ENCODE measurements around the gene DLG2. TPM values are rescaled to one million over a fixed set of nuclear protein-coding genes. Genes with fewer than 3 reads are reported as not detected.

The DLG2 gene
- total and polyA plus RNA-seq, 2 of the 8 experiments (the other 6 are each of a cell fraction or from before 2014, with no cell fraction given): 1.7 to 14.3 TPM

GRCh38 chr11:85277693-85278092, 349.5 kb downstream of the DLG2 start:
- Histone ChIP-seq H2BK5ac (ENCODE audit: low read depth, low read length) (no peak overlapping the region), H4K8ac (ENCODE audit: extremely low read depth, insufficient read depth, low read length) (no peak overlapping the region), H3K4me3 (ENCODE audit: extremely low read depth in 1 of 4, insufficient read depth in 2 of 4, low read depth in 3 of 4, low read length in 4 of 4) (no peak overlapping the region), H3K36me3 (ENCODE audit: control insufficient read depth in 2 of 4, insufficient read depth in 4 of 4, low read length in 3 of 4) (no peaks in the 10 kb centered on the region), H2AK5ac (ENCODE audit: low read depth, low read length) (no peak overlapping the region), H3K23me2 (ENCODE audit: low read depth, low read length) (no peaks in the 10 kb centered on the region), H2BK120ac (replicated peaks; ENCODE audit: low read depth, low read length) (no peak overlapping the region), H2BK12ac (ENCODE audit: low read depth, low read length) (no peak overlapping the region), H2BK20ac (ENCODE audit: low read length) (no peak overlapping the region), H4K5ac (ENCODE audit: insufficient read length, low read depth, low read length) (no peak overlapping the region), H3K27ac (ENCODE audit: low read depth, low read length) (no peak overlapping the region), H3K79me1 (ENCODE audit: low read depth, low read length) (no peaks in the 10 kb centered on the region), H3K27me3 (replicated peaks in 1 of 4; ENCODE audit: control insufficient read depth in 3 of 4, extremely low read depth in 1 of 4, insufficient read depth in 3 of 4, low read length in 3 of 4) (no peaks in the 10 kb centered on the region), H3K4me1 (replicated peaks in 1 of 4; ENCODE audit: control insufficient read depth in 3 of 4, insufficient read depth in 4 of 4, low read length in 3 of 4) (no peaks in the 10 kb centered on the region), H3K9ac (replicated peaks in 1 of 4; ENCODE audit: extremely low read depth in 1 of 4, low read depth in 3 of 4, low read length in 3 of 4) (no peak overlapping the region), H3K23ac (ENCODE audit: insufficient read length) (no peak overlapping the region), H3K9me3 (ENCODE audit: insufficient read depth in 2 of 2, low read depth in 1 of 2, low read length in 1 of 2) (no peaks in the 10 kb centered on the region), H3K14ac (ENCODE audit: insufficient read length) (no peak overlapping the region), H2AFZ (ENCODE audit: low read length) (no peak overlapping the region), H3K4ac (replicated peaks; ENCODE audit: insufficient read length, low read depth, low read length) (no peak overlapping the region), H4K20me1 (replicated peaks in 1 of 2; ENCODE audit: control insufficient read depth in 1 of 2, insufficient read depth in 2 of 2, low read length in 2 of 2) (no peaks in the 10 kb centered on the region), H3K4me2 (ENCODE audit: insufficient read depth in 1 of 2, low read depth in 2 of 2, low read length in 2 of 2) (no peak overlapping the region), H3K18ac (ENCODE audit: extremely low read depth, low read length) (no peak overlapping the region), H4K91ac (replicated peaks; ENCODE audit: insufficient read length, low read length) (no peak overlapping the region), H2BK15ac (ENCODE audit: low read length) (no peak overlapping the region), H3K79me2 (ENCODE audit: control insufficient read depth in 1 of 2, insufficient read depth in 2 of 2, low read length in 2 of 2) (no peaks in the 10 kb centered on the region), H3K56ac (replicated peaks; ENCODE audit: insufficient read length, low read depth, low read length) (no peak overlapping the region)
- FAIRE-seq (no peak), DNase-seq (ENCODE audit: low read depth in 1 of 2, low spot score in 2 of 2) (no peak)
- CTCF ChIA-PET (ENCODE audit: partially characterized antibody): interaction anchor here (1.2 kb wide), 1 partner anchor 10 kb away, joined by 3 read pairs; no protein-coding TSS in a partner anchor
- POLR2A ChIA-PET (ENCODE audit: partially characterized antibody): no interaction called here
- WGBS, 2 experiments (ENCODE audit: extremely low coverage in 1 of 2, insufficient coverage in 1 of 2, insufficient read length in 1 of 2, insufficient replicate concordance in 2 of 2, low coverage in 1 of 2, low lambda C conversion rate in 2 of 2, missing lambda C conversion rate in 1 of 2): 74% methylated on average over 2 of the region's 2 CpGs; no CpG with 5 or more reads in 1 of the 2 experiments
- TF ChIP-seq SP4 (IDR thresholded peaks at IDR 0.05; ENCODE audit: low read length) (no peak), EGR1 (IDR thresholded peaks at IDR 0.05; ENCODE audit: borderline replicate concordance, low read depth, low read length) (no peak), POU5F1 (IDR thresholded peaks at IDR 0.05; ENCODE audit: low read depth, low read length) (no peak), ATF2 (IDR thresholded peaks at IDR 0.05; ENCODE audit: low read length) (no peak), ASH2L (IDR thresholded peaks at IDR 0.05; ENCODE audit: low read length) (no peak), JUND (IDR thresholded peaks at IDR 0.05; ENCODE audit: low read length) (no peak), SIX5 (IDR thresholded peaks at IDR 0.05; ENCODE audit: low read depth, low read length) (no peak), MAFK (IDR thresholded peaks at IDR 0.05; ENCODE audit: low read depth, low read length) (no peak), ATF3 (IDR thresholded peaks at IDR 0.05; ENCODE audit: insufficient read depth, low read depth, low read length) (no peak), PHF8 (conservative IDR thresholded peaks at IDR 0.05; ENCODE audit: low read depth, low read length) (no peak), TAF1 (IDR thresholded peaks at IDR 0.05; ENCODE audit: low read depth, low read length) (no peak), EP300 (IDR thresholded peaks at IDR 0.05; ENCODE audit: borderline replicate concordance in 1 of 2, low read depth in 2 of 2, low read length in 2 of 2) (no peak), HDAC6 (IDR thresholded peaks at IDR 0.05; ENCODE audit: low read depth, low read length) (no peak)
